ENCODE measurements around the gene CNN1. TPM values are rescaled to one million over a fixed set of nuclear protein-coding genes. Genes with fewer than 3 reads are reported as not detected.

The CNN1 gene
- total RNA-seq, 1 donor from 2014 or later = 27.7 TPM

DNA sequence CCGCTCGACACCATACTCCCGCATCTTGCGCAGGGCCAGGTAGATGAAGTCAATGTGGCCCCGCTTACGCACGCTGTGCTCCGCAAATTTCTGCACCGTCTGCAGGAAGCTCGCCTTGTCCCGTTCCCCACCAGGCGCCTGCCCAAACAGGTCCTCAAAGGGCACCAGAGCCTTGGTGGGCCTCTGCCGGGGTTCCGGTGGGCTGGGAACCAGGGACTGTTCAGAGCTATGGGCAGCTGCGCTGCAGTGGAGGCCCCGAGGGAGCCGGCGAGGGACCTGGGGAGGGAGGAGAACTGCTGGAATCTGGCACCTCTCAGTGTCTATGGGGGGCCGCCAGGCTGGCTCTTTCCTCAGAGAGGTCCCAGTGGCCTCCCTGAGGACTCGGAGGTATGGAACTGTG, 24.7 kb upstream of the CNN1 start:
- no peaks in the 10 kb centered on the region for H3K4me1 Mint-ChIP-seq
- H3K36me3 Mint-ChIP-seq = peaks cover 12% of the 10 kb centered on the region
- TF ChIP-seq, protein P1, sequence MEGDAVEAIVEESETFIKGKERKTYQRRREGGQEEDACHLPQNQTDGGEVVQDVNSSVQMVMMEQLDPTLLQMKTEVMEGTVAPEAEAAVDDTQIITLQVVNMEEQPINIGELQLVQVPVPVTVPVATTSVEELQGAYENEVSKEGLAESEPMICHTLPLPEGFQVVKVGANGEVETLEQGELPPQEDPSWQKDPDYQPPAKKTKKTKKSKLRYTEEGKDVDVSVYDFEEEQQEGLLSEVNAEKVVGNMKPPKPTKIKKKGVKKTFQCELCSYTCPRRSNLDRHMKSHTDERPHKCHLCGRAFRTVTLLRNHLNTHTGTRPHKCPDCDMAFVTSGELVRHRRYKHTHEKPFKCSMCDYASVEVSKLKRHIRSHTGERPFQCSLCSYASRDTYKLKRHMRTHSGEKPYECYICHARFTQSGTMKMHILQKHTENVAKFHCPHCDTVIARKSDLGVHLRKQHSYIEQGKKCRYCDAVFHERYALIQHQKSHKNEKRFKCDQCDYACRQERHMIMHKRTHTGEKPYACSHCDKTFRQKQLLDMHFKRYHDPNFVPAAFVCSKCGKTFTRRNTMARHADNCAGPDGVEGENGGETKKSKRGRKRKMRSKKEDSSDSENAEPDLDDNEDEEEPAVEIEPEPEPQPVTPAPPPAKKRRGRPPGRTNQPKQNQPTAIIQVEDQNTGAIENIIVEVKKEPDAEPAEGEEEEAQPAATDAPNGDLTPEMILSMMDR (IDR thresholded peaks at IDR 0.05; ENCODE audit: unreplicated experiment) = no peak
- no peaks in the 10 kb centered on the region for H3K27me3 Mint-ChIP-seq (ENCODE audit: low read depth)
- H3K9me3 Mint-ChIP-seq = no peaks in the 10 kb centered on the region
- H3K27ac Mint-ChIP-seq = no peak overlapping the region
- H3K4me3 Mint-ChIP-seq = no peak overlapping the region
- DNase-seq (ENCODE audit: low spot score in 2 of 2, unreplicated experiment in 2 of 2) = no peak

- Mint-ChIP-seq H3K9me3 (no peaks in the 10 kb centered on the region), H3K27ac (no peak overlapping the region), H3K4me1 (no peaks in the 10 kb centered on the region), H3K4me3 (no peak overlapping the region), H3K36me3 (peaks cover 9% of the 10 kb centered on the region), H3K27me3 (ENCODE audit: low read depth) (no peaks in the 10 kb centered on the region)
- DNase-seq (ENCODE audit: low spot score in 2 of 2, unreplicated experiment in 2 of 2) = no peak
- TF ChIP-seq, protein P1 (IDR thresholded peaks at IDR 0.05; ENCODE audit: unreplicated experiment) = no peak
These were observed 19.5 kb upstream of the CNN1 start for GRCh38 chr19:11519138-11519537.

DNA sequence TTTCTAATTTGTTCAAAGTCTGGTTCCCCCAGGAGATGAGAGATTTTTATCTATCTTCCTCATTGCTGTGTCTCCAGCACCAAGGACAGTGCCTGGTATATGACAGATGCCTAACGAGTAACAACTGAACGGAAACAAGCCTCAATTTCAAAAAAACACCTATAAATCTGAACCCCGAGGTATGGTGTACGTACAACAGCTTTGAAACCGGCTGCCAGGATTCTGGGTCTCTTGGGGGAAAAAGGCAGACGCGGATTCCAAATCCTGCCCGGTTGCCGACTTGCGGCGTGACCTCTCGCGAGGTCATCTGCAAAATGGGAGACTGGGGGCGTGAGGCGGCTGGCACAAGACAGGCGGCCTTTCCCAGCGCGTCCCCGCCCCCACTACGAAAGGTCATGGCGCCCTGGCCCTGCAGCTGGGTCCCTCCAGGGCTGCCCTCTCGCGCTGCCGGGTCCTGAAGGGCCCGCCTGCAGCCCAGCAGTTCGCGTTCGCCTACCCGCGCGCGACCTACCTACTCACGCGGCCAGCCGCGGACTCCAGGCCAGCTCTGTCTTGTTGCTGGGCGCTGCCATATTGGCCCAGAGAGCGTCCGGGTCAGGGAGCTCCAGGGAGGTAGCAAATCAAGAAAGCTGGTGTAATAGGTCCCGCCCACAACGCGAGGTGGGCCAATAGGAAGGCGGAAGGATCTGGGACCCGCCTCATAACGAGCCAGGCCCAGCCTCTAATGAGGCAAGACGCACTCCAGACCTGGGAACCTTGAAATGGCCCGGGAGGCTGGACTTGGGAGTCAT, 9.9 kb upstream of the CNN1 start, which contains the start of gene ECSIT:
ECSIT (minus strand) TSS at position 584 of the 791 bp plus-strand sequence. CDS start 9,964 bp downstream, outside the sequence.
- Mint-ChIP-seq H3K9me3 (no peaks in the 10 kb centered on the region), H3K4me3 (peak within 1 kb of the TSS; percentile 98), H3K27ac (peak within 1 kb of the TSS; percentile 97), H3K4me1 (peaks cover 8% of the 10 kb centered on the region), H3K27me3 (ENCODE audit: low read depth) (no peaks in the 10 kb centered on the region), H3K36me3 (peaks cover 3% of the 10 kb centered on the region)
- peak; percentile 78 to 88 for DNase-seq (ENCODE audit: low spot score in 2 of 2, unreplicated experiment in 2 of 2)
- TF ChIP-seq, protein P1 (IDR thresholded peaks at IDR 0.05; ENCODE audit: unreplicated experiment) = no peak

- no peak overlapping the region for H3K4me3 Mint-ChIP-seq
- H3K36me3 Mint-ChIP-seq = peaks cover 3% of the 10 kb centered on the region
- H3K27ac Mint-ChIP-seq = no peak overlapping the region
- peaks cover 10% of the 10 kb centered on the region for H3K4me1 Mint-ChIP-seq
- DNase-seq (ENCODE audit: low spot score in 2 of 2, unreplicated experiment in 2 of 2) = no peak
- H3K27me3 Mint-ChIP-seq (ENCODE audit: low read depth) = no peaks in the 10 kb centered on the region
- TF ChIP-seq, protein P1 (IDR thresholded peaks at IDR 0.05; ENCODE audit: unreplicated experiment) = no peak
- H3K9me3 Mint-ChIP-seq = no peaks in the 10 kb centered on the region
These were observed 8.2 kb upstream of the CNN1 start for GRCh38 chr19:11530432-11530831.

DNA sequence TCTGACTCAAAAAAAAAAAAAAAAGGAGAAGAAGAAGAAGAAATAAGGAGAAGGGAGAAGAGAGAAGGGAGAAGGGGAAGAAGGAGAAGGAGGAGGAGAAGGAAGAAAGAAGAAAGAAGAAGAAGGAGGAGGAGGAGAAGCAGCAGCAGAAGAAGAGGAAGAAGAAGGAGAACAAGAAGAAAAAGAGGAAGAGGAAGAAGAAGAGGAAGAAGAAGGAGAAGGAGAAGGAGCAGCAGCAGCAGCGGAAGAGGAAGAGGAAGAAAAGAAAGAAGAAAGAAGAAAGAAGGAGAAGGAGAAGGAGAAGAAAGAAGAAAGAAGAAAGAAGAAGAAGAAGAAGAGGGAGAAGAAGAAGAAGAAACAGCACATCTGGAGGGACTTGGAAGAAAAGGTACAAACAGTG, 4.1 kb upstream of the CNN1 start:
- H3K27me3 Mint-ChIP-seq (ENCODE audit: low read depth) = no peaks in the 10 kb centered on the region
- peak overlapping the region; percentile 2 for H3K4me3 Mint-ChIP-seq
- no peaks in the 10 kb centered on the region for H3K36me3 Mint-ChIP-seq
- peaks cover 16% of the 10 kb centered on the region for H3K4me1 Mint-ChIP-seq
- H3K27ac Mint-ChIP-seq = peak overlapping the region; percentile 63
- H3K9me3 Mint-ChIP-seq = no peaks in the 10 kb centered on the region
- TF ChIP-seq, protein P1 (IDR thresholded peaks at IDR 0.05; ENCODE audit: unreplicated experiment) = no peak
- DNase-seq (ENCODE audit: low spot score in 2 of 2, unreplicated experiment in 2 of 2) = no peak

All from mesothelial cell of epicardium (in vitro differentiated cells).